GM18519 (cell line): ENCODE data around the gene ZNF845.
A peak's percentile ranks its signal among the peaks of the same experiment; 100 is the strongest.
"Not testable (repeated sequence)": the region's sequence is repeated elsewhere in the genome, so short reads cannot be mapped to it uniquely, and the experiment has no call there.

ENCODE experiments used
- ATAC-seq: cut with Tn5 transposase; IDR thresholded peaks from one replicate; pipeline ENCODE4 v1.9.1; 2021; ENCODE audit warnings: mild to moderate bottlenecking, moderate library complexity; ENCODE audit not compliant: unreplicated experiment, low FRiP score

The ZNF845 gene

GRCh38 chr19:53374743-53375142, 41.2 kb downstream of the ZNF845 start:
- ATAC-seq, result no peak

- no peak for ATAC-seq
Measured at GRCh38 chr19:53381376-53381775, 47.8 kb downstream of the ZNF845 start.

DNA sequence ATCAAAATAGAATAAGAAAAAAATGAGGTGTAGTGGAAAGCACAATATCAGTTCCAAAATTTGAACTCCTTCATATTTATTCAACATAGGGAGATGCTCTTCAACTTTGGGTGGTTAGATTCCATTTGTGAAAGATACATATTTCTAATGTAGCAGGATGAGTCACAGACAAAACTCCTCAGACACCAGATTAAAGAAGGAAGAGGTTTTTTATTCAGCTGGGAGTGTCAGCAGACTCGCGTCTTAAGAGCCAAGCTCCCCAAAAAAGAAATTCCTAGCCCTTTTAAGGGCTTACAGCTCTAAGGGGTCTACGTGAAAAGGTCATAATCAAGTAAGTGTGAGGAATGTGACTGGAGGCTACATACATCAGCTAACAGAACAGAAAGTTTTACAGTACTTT, 54.6 kb downstream of the ZNF845 start:
- ATAC-seq, result no peak

- ATAC-seq, result no peak
Measured at GRCh38 chr19:53388904-53389303, 55.4 kb downstream of the ZNF845 start.

- no peak for ATAC-seq
Measured at GRCh38 chr19:53389571-53389970, 56.0 kb downstream of the ZNF845 start.

DNA sequence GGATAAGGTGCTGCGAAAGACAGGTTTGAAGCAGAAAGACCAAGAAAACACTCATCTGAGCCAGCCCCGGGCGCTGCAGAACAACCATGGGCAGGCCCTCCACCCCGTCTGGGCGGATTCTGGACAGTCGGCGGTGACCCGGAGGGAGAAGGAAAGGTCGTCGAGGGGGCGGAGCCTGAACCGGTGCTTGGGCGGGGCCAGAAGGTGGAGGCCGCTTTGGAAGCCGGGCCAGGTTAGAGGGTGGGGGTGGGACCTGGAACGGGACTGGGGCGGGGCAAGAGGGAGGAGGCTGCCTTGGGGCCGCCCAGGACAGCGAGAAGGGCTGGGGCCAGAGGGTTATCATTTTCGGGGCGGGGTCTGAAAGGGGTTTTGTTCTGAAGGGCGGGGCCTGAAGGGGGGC, 56.4 kb downstream of the ZNF845 start:
- no peak for ATAC-seq

DNA sequence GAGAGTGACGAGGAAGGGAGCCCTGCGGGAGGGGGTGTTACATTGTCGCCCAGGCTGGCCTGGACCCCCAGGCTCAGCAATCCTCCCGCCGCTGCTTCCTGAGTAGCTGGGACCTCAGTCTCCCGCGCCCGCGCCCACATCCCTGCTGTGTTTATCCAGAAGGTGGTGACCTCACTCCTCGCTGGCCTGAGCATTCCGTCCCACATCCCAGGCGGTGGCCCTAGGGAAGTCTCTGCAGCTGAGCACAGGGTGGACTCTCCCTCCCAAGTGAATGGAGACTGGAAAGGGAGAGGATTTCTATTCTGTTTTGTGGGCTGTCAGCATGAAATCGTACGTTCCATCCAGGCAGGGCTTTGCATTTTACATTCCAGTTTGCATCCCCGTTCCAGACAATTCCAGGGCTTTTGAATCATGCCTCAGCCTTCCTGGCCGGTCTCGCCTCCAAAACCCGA, 61.0 kb downstream of the ZNF845 start:
- no peak for ATAC-seq

DNA sequence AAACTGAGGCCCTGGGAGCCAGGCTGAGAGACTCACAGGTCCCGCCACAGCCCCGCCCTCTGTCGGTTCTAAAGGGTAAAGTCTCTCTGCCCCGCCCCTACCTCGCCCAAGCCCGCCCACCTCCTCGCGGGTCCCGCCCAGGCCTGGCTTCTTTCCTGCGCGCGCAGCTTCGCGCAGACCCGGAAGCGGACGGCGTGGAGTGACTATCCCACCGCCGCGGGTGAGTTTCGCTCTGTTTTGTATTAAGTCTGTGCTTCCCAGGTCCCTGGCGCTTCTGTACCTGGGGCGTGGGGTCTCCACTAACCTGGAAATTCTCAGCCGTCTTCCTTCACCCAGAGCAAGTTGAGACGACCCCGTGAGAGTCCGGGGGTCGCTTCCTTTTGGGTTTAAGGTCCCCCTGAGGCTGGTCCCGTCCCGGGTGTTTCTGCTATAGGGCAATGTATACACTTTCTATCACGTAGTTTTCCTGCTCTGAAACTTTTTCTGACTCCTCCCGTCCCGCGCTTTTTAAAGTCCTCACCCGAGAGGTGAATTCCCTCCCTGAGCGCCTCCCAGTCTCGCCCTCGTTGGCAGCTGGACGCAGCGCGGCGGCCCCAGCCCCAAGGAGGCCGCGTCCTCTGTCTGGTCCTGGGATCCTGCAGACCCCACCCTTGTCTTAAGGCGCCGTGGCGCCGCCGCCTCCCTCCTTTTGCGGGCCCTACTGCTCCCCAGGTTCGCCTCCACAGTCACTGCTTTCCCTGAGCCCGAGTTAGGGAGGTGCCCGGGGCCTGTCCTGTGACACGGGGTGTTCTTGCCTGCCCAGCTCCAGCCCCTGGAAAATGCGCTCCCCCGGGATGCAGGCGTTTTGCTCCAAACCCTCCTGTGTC, 61.7 kb downstream of the ZNF845 start, which contains the start of gene ZNF765:
TSS of gene ZNF765 (plus strand) at position 176 of the 866 bp plus-strand sequence. CDS start 2,867 bp downstream, outside the sequence.
- ATAC-seq, result peak; percentile 71

DNA sequence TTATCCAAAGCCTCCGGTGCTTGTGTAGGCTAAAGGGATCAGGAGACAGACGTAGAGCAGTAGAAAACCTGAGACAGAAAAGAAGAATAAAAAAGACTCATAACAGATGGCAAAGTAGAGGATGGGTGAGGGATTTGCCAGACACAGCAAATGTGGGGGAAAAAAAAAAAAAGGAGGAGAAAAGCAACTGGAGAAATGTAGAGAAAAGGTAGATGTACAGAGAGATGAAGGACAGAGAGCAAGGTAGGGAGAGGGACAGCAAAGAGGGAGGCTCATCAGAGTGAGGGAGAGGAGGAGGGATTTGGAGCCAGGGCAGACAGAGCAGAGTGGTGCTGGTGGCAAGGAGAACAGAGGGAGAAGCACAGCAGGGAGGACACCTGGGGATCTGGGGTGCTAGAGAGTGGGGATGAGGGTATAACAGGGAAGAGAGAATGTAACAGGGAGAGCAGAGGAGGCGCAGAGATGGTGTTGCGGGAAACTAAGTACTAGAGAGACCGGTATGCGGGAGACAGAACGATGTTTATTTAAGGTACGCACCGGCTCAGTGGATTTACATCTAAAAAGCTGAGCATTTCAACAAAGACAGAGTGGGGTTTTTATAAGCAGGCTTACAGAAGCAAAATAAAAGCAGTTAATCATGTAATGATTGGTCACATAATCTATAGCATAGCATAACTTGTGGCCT, 62.4 kb downstream of the ZNF845 start:
- not testable (repeated sequence) for ATAC-seq

DNA sequence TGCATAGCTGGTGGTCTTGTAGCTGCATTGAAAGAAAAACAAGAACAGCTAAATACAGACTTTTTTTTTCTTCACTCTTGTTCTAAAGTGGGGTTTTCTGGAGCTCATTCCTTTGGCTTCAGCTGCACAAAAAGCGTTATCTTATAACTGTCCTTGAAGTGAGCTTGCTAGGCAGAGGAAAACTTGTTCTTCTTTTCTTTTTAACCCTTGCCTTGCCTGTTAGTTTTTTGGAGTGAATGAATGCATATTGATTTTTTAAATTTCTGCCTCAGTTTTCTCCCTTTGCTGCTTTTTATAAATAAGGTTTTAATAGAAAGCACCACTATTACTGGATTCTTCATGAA, 62.9 kb downstream of the ZNF845 start:
- ATAC-seq, result no peak

DNA sequence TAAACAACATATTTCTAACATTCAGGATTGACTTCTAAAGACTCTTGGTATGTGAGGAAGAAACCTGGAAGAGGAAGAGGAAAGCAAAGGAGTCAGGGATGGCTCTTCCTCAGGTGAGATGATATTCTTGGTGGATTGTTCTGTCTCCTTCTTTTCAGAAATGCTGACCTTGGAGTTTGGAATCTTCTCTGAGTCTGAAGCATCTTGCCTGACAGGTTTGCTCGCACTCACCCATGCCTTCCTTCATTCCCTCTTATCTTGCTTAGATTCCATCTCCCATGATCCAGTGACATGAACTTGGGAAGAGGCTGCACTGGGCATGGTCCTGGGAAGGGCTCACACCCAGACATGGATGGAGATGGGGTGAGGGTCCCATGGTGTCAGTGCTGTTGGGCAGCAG, 64.4 kb downstream of the ZNF845 start:
- not testable (repeated sequence) for ATAC-seq
